Uterus (tissue), 2 donors: ENCODE measurements around the gene YOD1.
"Not testable (repeated sequence)": the region's sequence is repeated elsewhere in the genome, so short reads cannot be mapped to it uniquely, and the experiment has no call there.

Experiments
- CTCF ChIP-seq, 4 experiments: fragments of 200-600 bp in 2 of 4; fragments of 450-650 bp in 2 of 4; sonication (generic) in 2 of 4; IDR thresholded peaks; one replicate each; pipeline ENCODE4 v1.5.1; 2016 to 2019; ENCODE audit warnings: antibody characterized with exemption in 4 of 4, mild to moderate bottlenecking in 2 of 4, moderate library complexity in 1 of 4
- POLR2A ChIP-seq, 2 donors: fragments of 450-650 bp; IDR thresholded peaks; one replicate each; pipeline ENCODE4 v1.6.1; 2016; ENCODE audit warnings: antibody characterized with exemption in 2 of 2, mild to moderate bottlenecking in 1 of 2, moderate library complexity in 1 of 2

- TF ChIP-seq CTCF, POLR2A (IDR thresholded peaks at IDR 0.05): not testable (repeated sequence)
Measured at GRCh38 chr1:207041397-207041796, 9.6 kb downstream of the YOD1 start.
